Right atrium auricular region (tissue), 2 donors: ENCODE data around the gene PGBD5. TPM values are rescaled to one million over a fixed set of nuclear protein-coding genes. Genes with fewer than 3 reads are reported as not detected.

ENCODE experiments used
- DNase-seq: peaks from one replicate; pipeline ENCODE4 v3.0.0-alpha.2; 2019; ENCODE audit warnings: low spot score
- H3K27ac ChIP-seq, 2 donors: fragments of 200-600 bp; sonication (generic); 1 replicate in 1 of 2; 2 replicates in 1 of 2; pipeline ENCODE4 v1.5.1; 2016 to 2019
- H3K27me3 ChIP-seq, 2 donors: fragments of 200-600 bp; sonication (generic); one replicate each; pipeline versions ENCODE4 v1.5.1 to v1.6.0; 2017 to 2019
- H3K36me3 ChIP-seq: fragments of 200-600 bp; sonication (generic); one replicate; pipeline ENCODE4 v1.5.1; 2016
- H3K4me1 ChIP-seq, 2 donors: fragments of 200-600 bp; sonication (generic); one replicate each; pipeline versions ENCODE4 v1.5.1 to v1.6.0; 2017 to 2019
- H3K4me3 ChIP-seq, 2 donors: fragments of 200-600 bp; sonication (generic); 1 replicate in 1 of 2; 2 replicates in 1 of 2; pipeline ENCODE4 v1.5.1; 2017 to 2019; ENCODE audit warnings: mild to moderate bottlenecking in 1 of 2, moderate library complexity in 1 of 2
- H3K9me3 ChIP-seq, 2 donors: fragments of 200-600 bp; sonication (generic); one replicate each; pipeline ENCODE4 v1.5.1; 2019
- CTCF ChIP-seq, 2 donors: fragments of 200-600 bp; sonication (generic); IDR thresholded peaks; one replicate each; pipeline ENCODE4 v1.5.1; 2019; ENCODE audit warnings: antibody characterized with exemption in 2 of 2
- total RNA-seq, 2 donors: library from RNA; depleted of rRNA; stranded (reverse); fragments of >200 nt; gene quantifications; one replicate each; pipeline ENCODE4 v1.1.0, GENCODE V29; 2016

The PGBD5 gene
- total RNA-seq, 2 donors from 2014 or later: 13.2 to 18.5 TPM

- TF ChIP-seq CTCF (IDR thresholded peaks at IDR 0.05): no peak
- Histone ChIP-seq H3K36me3 (peaks cover 32% of the 10 kb centered on the region), H3K27me3 (no peaks in the 10 kb centered on the region), H3K4me1 (peaks cover 0 to 28% of the 10 kb centered on the region in 2 donors), H3K9me3 (no peaks in the 10 kb centered on the region), H3K4me3 (no peak overlapping the region), H3K27ac (no peak overlapping the region)
- no peak for DNase-seq
These were observed 158.6 kb downstream of the PGBD5 start for GRCh38 chr1:230267338-230268065.

DNA sequence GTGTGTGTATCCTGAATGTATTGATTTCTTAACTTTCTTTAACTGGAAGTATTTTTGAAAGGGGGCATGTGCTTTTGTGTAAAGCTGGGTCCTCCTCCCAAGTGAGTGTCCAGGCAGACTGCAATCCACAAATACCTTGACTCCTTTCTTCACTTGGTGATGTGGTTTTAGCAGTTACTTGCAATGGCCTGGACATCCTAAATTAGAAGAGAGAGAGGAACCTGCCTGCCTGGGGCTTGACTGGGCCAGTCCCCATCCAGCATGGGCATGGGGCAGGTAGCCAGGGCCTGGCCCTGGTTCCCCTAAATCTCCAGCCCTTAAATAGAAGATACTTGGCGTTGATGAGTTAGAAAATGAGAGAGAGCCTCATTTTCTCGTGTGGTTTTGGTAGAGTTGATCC, 159.7 kb downstream of the PGBD5 start:
- Histone ChIP-seq H3K36me3 (peaks cover 39% of the 10 kb centered on the region), H3K9me3 (no peaks in the 10 kb centered on the region), H3K4me3 (no peak overlapping the region), H3K4me1 (peaks cover 0 to 26% of the 10 kb centered on the region in 2 donors), H3K27me3 (no peaks in the 10 kb centered on the region), H3K27ac (no peak overlapping the region)
- TF ChIP-seq CTCF (IDR thresholded peaks at IDR 0.05): no peak
- no peak for DNase-seq

GRCh38 chr1:230265200-230266115, 160.7 kb downstream of the PGBD5 start:
- H3K4me3 ChIP-seq: no peak overlapping the region
- H3K9me3 ChIP-seq: no peaks in the 10 kb centered on the region
- H3K4me1 ChIP-seq: peaks cover 0 to 16% of the 10 kb centered on the region in 2 donors
- DNase-seq: no peak
- peaks cover 39% of the 10 kb centered on the region for H3K36me3 ChIP-seq
- H3K27ac ChIP-seq: no peak overlapping the region
- no peaks in the 10 kb centered on the region for H3K27me3 ChIP-seq
- TF ChIP-seq CTCF (IDR thresholded peaks at IDR 0.05): no peak

Other genes starting within 250 kb of the PGBD5 start
- gene COG2, start 216.1 kb upstream of the PGBD5 start, total RNA-seq: 10 to 100 TPM; 27.6 to 34.7 TPM